Fibroblast of mammary gland (primary cell): ENCODE results near the gene EPO.

Source experiments
- DNase-seq: peaks from one replicate; pipeline ENCODE4 v3.0.0-alpha.2; 2010; ENCODE audit warnings: low read depth
- H3K4me3 ChIP-seq: 2 replicates; pipeline ENCODE4 v1.5.1; 2011; ENCODE audit warnings: low read depth, mild to moderate bottlenecking, low read length, moderate library complexity; ENCODE audit not compliant: control insufficient read depth
- TF ChIP-seq, protein P1 (sequence below): conservative IDR thresholded peaks from 2 replicates; pipeline ENCODE4 v1.5.1; 2011; ENCODE audit warnings: low read depth, low read length, inconsistent platforms; ENCODE audit not compliant: control insufficient read depth, insufficient read depth

Gene EPO

DNA sequence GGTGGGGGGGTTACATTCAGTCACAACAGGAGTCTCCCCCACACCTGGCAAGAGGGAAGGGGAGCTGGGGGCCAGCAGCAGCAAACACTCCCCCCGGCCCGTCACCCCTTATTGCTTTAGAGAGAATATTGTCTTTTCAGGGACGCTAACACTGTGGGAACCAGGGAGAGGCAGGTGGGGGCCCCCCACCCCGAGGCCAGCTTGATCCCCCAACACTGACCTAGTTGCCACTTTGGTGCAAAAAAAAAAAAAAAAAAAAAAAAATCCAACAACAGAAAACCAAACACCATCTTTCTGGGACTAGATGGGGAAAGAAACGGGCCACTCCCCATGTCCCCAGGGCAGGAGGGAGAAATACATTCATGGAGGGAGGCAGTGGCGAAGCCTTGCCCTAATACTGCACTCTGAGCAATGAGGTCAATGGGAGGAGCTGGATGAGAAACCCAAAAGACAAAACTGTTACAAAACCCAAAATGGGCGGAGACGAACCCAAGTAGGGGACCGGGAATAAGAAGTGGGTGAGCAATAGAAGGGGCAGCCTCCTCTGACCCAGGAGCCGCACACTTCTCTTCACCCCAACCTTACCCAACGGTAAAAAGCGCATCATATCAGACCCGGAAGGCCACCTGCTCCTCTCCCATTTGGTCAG is 40.2 kb upstream of the EPO start:
- peak; percentile 84 for DNase-seq
- H3K4me3 ChIP-seq: no peak overlapping the region
- TF ChIP-seq, protein P1, sequence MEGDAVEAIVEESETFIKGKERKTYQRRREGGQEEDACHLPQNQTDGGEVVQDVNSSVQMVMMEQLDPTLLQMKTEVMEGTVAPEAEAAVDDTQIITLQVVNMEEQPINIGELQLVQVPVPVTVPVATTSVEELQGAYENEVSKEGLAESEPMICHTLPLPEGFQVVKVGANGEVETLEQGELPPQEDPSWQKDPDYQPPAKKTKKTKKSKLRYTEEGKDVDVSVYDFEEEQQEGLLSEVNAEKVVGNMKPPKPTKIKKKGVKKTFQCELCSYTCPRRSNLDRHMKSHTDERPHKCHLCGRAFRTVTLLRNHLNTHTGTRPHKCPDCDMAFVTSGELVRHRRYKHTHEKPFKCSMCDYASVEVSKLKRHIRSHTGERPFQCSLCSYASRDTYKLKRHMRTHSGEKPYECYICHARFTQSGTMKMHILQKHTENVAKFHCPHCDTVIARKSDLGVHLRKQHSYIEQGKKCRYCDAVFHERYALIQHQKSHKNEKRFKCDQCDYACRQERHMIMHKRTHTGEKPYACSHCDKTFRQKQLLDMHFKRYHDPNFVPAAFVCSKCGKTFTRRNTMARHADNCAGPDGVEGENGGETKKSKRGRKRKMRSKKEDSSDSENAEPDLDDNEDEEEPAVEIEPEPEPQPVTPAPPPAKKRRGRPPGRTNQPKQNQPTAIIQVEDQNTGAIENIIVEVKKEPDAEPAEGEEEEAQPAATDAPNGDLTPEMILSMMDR: no peak

DNA sequence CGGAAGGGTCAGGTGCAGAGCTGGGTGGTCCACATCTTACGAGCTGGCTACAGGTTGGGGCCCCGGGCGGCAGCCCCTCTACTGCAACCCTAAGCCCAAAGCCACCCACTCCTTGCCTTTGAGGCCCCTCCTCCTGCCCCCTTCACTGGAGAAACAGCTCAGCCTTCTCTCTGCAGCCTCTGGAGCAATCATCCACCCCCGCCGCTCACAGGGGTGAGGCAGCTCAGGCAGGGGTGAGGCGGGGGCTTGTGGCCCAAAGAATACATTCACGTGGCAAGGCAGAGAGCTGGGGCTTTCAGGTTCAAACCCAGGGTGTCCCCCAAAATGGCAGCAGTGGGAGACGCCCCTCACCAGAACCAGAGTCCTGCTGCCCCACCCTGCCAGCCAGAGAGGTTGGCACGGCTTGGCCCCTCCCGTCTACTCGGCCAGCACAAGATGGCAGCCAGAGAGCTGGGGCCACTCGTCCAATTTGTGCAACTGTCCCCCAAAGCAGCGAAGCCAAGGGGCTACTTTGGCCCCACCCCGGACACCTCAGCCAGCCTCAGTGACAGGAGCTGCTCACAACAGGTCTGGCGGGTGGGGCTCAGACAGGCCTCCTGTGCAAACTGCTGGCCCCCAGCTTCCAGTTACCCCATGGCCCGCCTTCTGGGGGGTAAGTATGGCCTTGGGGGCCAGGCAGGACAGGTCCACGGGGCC is 39.5 kb upstream of the EPO start:
- peak; percentile 42 for DNase-seq
- TF ChIP-seq, protein P1: no peak
- no peak overlapping the region for H3K4me3 ChIP-seq

DNA sequence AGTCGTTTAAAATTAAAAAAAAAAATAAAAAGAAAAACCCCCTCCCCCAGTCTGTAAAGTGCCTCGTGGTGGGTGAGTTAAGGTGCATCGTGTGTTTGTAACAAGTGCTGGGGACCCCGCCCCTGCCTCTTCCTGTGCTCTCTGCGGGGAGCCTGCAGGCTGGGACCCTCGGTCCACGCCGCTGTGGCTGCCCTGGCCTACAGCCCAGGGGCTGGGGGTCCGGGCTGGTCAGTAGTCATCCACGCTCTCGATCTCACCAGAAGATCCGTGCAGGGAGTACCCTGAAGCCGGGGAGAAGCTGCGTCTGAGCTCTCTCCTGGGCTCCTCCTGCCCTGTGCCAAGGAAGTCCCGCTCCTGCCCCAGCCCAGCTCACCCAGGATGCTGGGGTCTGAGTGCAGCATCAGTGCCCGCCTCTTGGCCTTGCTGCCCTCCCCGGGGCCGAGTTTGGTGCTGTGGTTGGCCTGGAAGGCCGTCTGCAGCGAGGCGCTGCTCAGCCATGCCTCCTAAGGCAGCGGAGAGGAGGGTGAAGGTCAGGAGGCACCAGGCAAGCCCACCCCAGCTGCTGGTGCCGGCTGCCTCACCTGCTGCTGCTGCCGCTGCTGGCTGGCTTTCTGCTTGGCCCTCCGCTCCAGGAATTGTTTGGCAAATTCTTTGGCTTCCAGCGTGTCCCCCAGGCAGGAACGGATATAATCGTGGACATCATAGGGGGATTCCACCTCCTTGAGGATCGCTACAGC is 38.6 kb upstream of the EPO start:
- no peak for DNase-seq
- H3K4me3 ChIP-seq: no peak overlapping the region
- TF ChIP-seq, protein P1: no peak

DNA sequence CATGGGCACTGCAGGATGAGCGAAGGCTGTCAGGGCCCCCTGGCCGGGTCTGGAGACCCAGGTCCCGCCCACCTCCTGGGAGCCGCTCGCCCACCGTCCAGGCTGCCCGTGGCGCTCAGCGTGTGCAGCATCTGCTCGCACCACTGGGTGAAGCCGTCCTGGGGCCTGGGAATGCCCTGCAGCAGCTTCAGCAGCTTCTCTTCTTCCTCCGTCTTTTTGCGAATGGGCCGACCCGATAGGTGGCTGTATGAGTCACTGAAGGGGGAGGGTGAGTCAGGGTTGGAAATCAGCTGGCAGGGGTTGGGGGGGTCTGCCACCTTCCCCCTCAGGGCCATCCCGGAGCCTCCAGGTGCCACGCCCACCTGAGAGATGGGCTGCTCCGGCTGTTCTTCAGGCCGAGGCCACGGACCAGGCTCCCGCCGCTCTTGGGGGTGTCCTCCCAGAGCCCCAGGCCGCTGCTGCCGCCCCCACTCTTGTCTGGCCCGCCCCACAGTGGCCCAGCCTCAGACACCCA is 38.0 kb upstream of the EPO start:
- peak; percentile 64 for DNase-seq
- TF ChIP-seq, protein P1: no peak
- no peak overlapping the region for H3K4me3 ChIP-seq

DNA sequence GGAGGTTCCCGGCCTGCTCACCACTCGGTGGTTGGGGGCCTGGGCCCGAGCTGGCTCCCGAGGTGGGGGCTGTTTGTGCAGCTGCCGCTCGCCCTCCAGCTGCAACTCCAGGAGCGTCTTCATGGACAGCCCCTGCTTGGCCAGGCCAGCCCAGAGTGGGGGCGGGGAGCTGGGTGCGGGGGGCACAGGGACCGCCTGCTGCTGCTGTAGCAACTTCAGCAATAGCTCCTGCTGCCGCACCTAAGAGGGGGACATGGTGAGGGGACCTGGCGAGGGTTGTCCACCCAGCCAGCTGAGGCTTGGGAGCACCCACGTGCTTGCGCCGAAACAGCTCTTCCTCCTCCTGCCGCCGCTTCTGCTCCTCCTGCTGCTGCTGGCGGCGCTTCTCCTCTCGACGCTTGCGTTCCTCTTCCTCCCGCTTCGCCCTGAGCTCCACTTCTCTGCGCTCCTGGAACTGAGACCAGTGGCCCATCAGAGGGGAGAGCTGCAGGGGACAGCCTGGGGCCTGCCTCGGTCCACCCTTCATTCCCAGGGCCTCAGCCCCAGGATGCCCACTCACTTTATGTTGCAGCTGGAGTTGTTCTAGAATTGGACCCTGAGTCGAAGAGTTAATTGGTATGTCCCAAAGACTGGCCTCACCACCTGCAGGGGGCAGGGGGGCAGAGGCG is 37.1 kb upstream of the EPO start:
- no peak overlapping the region for H3K4me3 ChIP-seq
- no peak for DNase-seq
- TF ChIP-seq, protein P1: no peak
